ENCODE measurements around the gene ME3.
"Not testable (repeated sequence)": the region's sequence is repeated elsewhere in the genome, so short reads cannot be mapped to it uniquely, and the experiment has no call there.

Gene ME3

DNA sequence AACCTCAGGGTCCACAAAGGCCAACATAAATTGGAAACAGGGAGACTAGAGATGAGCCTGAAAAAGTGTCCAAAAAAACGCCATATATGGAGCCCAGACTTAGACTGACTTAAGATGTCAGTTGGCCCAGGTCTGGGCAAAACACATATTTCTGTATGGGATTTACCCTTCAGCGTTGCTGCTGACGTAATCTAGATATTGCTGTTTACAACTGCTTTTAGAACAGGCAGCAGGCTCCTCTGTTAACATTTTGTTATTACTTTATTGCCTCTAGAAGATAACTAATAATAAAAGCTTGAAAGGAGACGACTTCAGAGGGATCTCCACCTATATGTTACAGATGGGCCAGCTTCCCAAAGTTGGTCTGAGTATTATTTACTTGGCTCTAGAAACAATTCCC lies 8.7 kb downstream of the ME3 start:
- TF ChIP-seq, protein P1, sequence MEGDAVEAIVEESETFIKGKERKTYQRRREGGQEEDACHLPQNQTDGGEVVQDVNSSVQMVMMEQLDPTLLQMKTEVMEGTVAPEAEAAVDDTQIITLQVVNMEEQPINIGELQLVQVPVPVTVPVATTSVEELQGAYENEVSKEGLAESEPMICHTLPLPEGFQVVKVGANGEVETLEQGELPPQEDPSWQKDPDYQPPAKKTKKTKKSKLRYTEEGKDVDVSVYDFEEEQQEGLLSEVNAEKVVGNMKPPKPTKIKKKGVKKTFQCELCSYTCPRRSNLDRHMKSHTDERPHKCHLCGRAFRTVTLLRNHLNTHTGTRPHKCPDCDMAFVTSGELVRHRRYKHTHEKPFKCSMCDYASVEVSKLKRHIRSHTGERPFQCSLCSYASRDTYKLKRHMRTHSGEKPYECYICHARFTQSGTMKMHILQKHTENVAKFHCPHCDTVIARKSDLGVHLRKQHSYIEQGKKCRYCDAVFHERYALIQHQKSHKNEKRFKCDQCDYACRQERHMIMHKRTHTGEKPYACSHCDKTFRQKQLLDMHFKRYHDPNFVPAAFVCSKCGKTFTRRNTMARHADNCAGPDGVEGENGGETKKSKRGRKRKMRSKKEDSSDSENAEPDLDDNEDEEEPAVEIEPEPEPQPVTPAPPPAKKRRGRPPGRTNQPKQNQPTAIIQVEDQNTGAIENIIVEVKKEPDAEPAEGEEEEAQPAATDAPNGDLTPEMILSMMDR (IDR thresholded peaks at IDR 0.05; ENCODE audit: insufficient read depth, low read length, poor library complexity, severe bottlenecking) = no peak
- Histone ChIP-seq H3K27me3 (replicated peaks; ENCODE audit: control insufficient read depth, insufficient read depth, low read length) (no peaks in the 10 kb centered on the region; the same call in 1 of the 2 replicates), H3K4me3 (replicated peaks; ENCODE audit: low read depth, low read length) (no peak overlapping the region), H3K36me3 (ENCODE audit: control insufficient read depth, insufficient read depth, low read length) (no peaks in the 10 kb centered on the region)
- DNase-seq (ENCODE audit: extremely low read depth, insufficient read length) = no peak

GRCh38 chr11:86663291-86663690 lies 9.1 kb downstream of the ME3 start:
- H3K36me3 ChIP-seq (ENCODE audit: control insufficient read depth, insufficient read depth, low read length) = no peaks in the 10 kb centered on the region
- TF ChIP-seq, protein P1 (IDR thresholded peaks at IDR 0.05; ENCODE audit: insufficient read depth, low read length, poor library complexity, severe bottlenecking) = no peak
- no peak overlapping the region for H3K4me3 ChIP-seq (replicated peaks; ENCODE audit: low read depth, low read length)
- DNase-seq (ENCODE audit: extremely low read depth, insufficient read length) = no peak
- no peaks in the 10 kb centered on the region; the same call in 1 of the 2 replicates for H3K27me3 ChIP-seq (replicated peaks; ENCODE audit: control insufficient read depth, insufficient read depth, low read length)

GRCh38 chr11:86660736-86661135 lies 11.7 kb downstream of the ME3 start:
- Histone ChIP-seq H3K27me3 (replicated peaks; ENCODE audit: control insufficient read depth, insufficient read depth, low read length) (no peaks in the 10 kb centered on the region; the same call in 1 of the 2 replicates), H3K4me3 (replicated peaks; ENCODE audit: low read depth, low read length) (no peak overlapping the region), H3K36me3 (ENCODE audit: control insufficient read depth, insufficient read depth, low read length) (no peaks in the 10 kb centered on the region)
- TF ChIP-seq, protein P1 (IDR thresholded peaks at IDR 0.05; ENCODE audit: insufficient read depth, low read length, poor library complexity, severe bottlenecking) = no peak
- no peak for DNase-seq (ENCODE audit: extremely low read depth, insufficient read length)

DNA sequence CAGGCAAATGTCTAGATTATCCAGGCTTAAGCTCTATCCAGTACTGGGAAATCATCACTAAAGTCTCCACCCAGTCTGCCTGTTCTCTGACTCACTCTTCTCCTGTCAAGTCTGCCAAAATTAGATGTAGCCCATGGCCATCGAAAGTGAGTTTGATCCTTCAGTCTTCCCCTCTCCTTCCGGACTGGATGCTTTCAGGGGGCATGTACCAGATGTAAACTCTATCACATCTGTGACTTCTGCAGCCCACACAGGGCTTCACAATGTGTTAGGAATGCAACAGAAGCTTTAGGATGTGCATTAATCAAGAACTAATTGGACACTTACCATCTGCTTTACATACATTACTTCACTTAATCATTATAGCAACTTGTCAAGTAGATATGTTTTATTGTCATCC lies 12.3 kb downstream of the ME3 start:
- Histone ChIP-seq H3K27me3 (replicated peaks; ENCODE audit: control insufficient read depth, insufficient read depth, low read length) (no peaks in the 10 kb centered on the region; the same call in 1 of the 2 replicates), H3K4me3 (replicated peaks; ENCODE audit: low read depth, low read length) (no peak overlapping the region), H3K36me3 (ENCODE audit: control insufficient read depth, insufficient read depth, low read length) (no peaks in the 10 kb centered on the region)
- TF ChIP-seq, protein P1 (IDR thresholded peaks at IDR 0.05; ENCODE audit: insufficient read depth, low read length, poor library complexity, severe bottlenecking) = no peak
- DNase-seq (ENCODE audit: extremely low read depth, insufficient read length) = no peak

DNA sequence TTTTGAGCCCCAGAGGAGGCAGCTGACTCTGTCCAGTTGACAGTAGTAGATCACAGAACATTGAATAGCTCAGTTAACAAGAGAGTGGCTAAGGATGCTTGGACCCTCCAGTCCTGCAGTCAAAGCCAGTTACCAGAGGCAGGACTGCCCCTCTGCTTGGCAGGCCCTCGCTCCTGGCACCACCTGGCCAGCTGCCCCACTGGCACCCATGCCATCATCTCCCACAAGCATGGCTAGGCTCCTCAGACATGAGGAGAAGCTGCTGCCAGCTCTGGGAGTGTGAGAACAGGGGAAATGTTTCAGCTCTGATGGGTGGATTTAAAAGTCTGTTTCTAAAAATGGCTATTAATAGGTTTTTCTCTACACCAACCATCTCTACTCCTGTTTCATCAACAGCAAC lies 13.9 kb downstream of the ME3 start:
- H3K27me3 ChIP-seq (replicated peaks; ENCODE audit: control insufficient read depth, insufficient read depth, low read length) = no peaks in the 10 kb centered on the region
- H3K4me3 ChIP-seq (replicated peaks; ENCODE audit: low read depth, low read length) = no peak overlapping the region
- H3K36me3 ChIP-seq (ENCODE audit: control insufficient read depth, insufficient read depth, low read length) = no peaks in the 10 kb centered on the region
- no peak for DNase-seq (ENCODE audit: extremely low read depth, insufficient read length)
- TF ChIP-seq, protein P1 (IDR thresholded peaks at IDR 0.05; ENCODE audit: insufficient read depth, low read length, poor library complexity, severe bottlenecking) = no peak

- not testable (repeated sequence) for H3K27me3 ChIP-seq (replicated peaks; ENCODE audit: control insufficient read depth, insufficient read depth, low read length); H3K36me3 ChIP-seq (ENCODE audit: control insufficient read depth, insufficient read depth, low read length); DNase-seq (ENCODE audit: extremely low read depth, insufficient read length); H3K4me3 ChIP-seq (replicated peaks; ENCODE audit: low read depth, low read length)
Measured at GRCh38 chr11:86645212-86645611, 27.2 kb downstream of the ME3 start.

All from GM06990 (cell line).